NCI-H146 (cell line): ENCODE results near the gene MMP20.
"Not testable (repeated sequence)": the region's sequence is repeated elsewhere in the genome, so short reads cannot be mapped to it uniquely, and the experiment has no call there.

Experiments
- DNase-seq: peaks from one replicate; lab custom pipeline; 2025; lab: John Stamatoyannopoulos, UW

Gene MMP20

GRCh38 chr11:102625177-102625576 lies at the start of gene MMP20:
TSS of gene MMP20 (minus strand) at chr11:102625332. CDS start at chr11:102625319, 13 bp downstream.
- DNase-seq, result no peak

GRCh38 chr11:102669664-102670063 lies 44.5 kb upstream of the MMP20 start:
- no peak for DNase-seq

GRCh38 chr11:102666331-102666957 lies 41.3 kb upstream of the MMP20 start:
- peak; percentile 26 for DNase-seq

- no peak for DNase-seq
These were observed 39.0 kb upstream of the MMP20 start for GRCh38 chr11:102664001-102664752.

- DNase-seq, result no peak
These were observed 37.5 kb upstream of the MMP20 start for GRCh38 chr11:102662607-102663006.

- DNase-seq, result no peak
These were observed 35.9 kb upstream of the MMP20 start for GRCh38 chr11:102661040-102661439.

- DNase-seq, result no peak
These were observed 31.4 kb upstream of the MMP20 start for GRCh38 chr11:102656528-102656927.

- no peak for DNase-seq
These were observed 30.4 kb upstream of the MMP20 start for GRCh38 chr11:102655547-102655946.

GRCh38 chr11:102654761-102655160 lies 29.6 kb upstream of the MMP20 start:
- no peak for DNase-seq

GRCh38 chr11:102653744-102654291 lies 28.7 kb upstream of the MMP20 start:
- no peak for DNase-seq

- DNase-seq, result no peak
These were observed 22.3 kb upstream of the MMP20 start for GRCh38 chr11:102647430-102647829.

- DNase-seq, result no peak
These were observed 18.8 kb upstream of the MMP20 start for GRCh38 chr11:102643941-102644340.

GRCh38 chr11:102640946-102641345 lies 15.8 kb upstream of the MMP20 start:
- no peak for DNase-seq

- DNase-seq, result no peak
These were observed 14.5 kb upstream of the MMP20 start for GRCh38 chr11:102639656-102640055.

GRCh38 chr11:102637731-102638130 lies 12.6 kb upstream of the MMP20 start:
- no peak for DNase-seq

- DNase-seq, result no peak
These were observed 8.4 kb upstream of the MMP20 start for GRCh38 chr11:102633385-102634026.

GRCh38 chr11:102632026-102632425 lies 6.9 kb upstream of the MMP20 start:
- DNase-seq, result no peak

- DNase-seq, result no peak
These were observed 5.7 kb upstream of the MMP20 start for GRCh38 chr11:102630598-102631448.

GRCh38 chr11:102629908-102630307 lies 4.8 kb upstream of the MMP20 start:
- DNase-seq, result not testable (repeated sequence)

- DNase-seq, result no peak
These were observed 1.5 kb upstream of the MMP20 start for GRCh38 chr11:102626676-102627075.

GRCh38 chr11:102623998-102624397 lies 1.1 kb downstream of the MMP20 start:
- no peak for DNase-seq

GRCh38 chr11:102623128-102623527 lies 2.0 kb downstream of the MMP20 start:
- DNase-seq, result no peak
